HEK293 (cell line): Measurements from ENCODE around the gene UVSSA.
"Not testable (repeated sequence)": the region's sequence is repeated elsewhere in the genome, so short reads cannot be mapped to it uniquely, and the experiment has no call there.

ENCODE experiments used
- ZNF670 ChIP-seq: fragments of 450-650 bp; formaldehyde crosslinking; IDR thresholded peaks from 2 replicates; pipeline ENCODE4 v1.5.1; 2016; ENCODE audit warnings: missing biosample characterization, missing genetic modification characterization, low read depth
- TF ChIP-seq, protein P1 (sequence below): fragments of 450-650 bp; formaldehyde crosslinking; IDR thresholded peaks from 2 replicates; pipeline ENCODE4 v1.5.1; 2016; ENCODE audit warnings: missing biosample characterization, missing genetic modification characterization

GRCh38 chr4:1443688-1444172 is 96.7 kb downstream of the UVSSA start:
- not testable (repeated sequence) for TF ChIP-seq ZNF670 (tag by site-specific recombination)
- TF ChIP-seq, protein P1, sequence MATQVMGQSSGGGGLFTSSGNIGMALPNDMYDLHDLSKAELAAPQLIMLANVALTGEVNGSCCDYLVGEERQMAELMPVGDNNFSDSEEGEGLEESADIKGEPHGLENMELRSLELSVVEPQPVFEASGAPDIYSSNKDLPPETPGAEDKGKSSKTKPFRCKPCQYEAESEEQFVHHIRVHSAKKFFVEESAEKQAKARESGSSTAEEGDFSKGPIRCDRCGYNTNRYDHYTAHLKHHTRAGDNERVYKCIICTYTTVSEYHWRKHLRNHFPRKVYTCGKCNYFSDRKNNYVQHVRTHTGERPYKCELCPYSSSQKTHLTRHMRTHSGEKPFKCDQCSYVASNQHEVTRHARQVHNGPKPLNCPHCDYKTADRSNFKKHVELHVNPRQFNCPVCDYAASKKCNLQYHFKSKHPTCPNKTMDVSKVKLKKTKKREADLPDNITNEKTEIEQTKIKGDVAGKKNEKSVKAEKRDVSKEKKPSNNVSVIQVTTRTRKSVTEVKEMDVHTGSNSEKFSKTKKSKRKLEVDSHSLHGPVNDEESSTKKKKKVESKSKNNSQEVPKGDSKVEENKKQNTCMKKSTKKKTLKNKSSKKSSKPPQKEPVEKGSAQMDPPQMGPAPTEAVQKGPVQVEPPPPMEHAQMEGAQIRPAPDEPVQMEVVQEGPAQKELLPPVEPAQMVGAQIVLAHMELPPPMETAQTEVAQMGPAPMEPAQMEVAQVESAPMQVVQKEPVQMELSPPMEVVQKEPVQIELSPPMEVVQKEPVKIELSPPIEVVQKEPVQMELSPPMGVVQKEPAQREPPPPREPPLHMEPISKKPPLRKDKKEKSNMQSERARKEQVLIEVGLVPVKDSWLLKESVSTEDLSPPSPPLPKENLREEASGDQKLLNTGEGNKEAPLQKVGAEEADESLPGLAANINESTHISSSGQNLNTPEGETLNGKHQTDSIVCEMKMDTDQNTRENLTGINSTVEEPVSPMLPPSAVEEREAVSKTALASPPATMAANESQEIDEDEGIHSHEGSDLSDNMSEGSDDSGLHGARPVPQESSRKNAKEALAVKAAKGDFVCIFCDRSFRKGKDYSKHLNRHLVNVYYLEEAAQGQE (tag by site-specific recombination): not testable (repeated sequence)
